ENCODE results near the gene MEOX1.

DNA sequence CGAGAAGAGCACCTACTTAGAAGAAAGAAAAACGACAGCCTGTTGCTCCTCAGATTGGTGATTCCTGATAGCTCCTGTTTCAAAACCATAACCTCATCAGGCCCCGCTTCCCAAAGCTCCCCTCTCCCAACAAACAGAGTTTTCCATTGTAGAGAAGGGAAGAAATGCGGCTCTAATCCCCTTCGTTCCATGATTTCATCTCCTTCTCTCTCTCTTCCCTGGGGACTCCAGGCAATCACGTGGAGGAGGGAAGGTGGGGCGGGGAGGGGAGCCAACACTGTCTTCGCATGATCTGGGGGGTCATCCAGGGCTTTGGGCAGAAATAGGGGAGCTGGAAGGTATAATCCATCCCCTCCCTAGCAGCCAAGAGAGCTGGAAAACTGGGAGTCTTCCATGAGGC, 43.4 kb downstream of the MEOX1 start:
- no peak for TF ChIP-seq POLR2A (IDR thresholded peaks at IDR 0.05)
- no peak for TF ChIP-seq CTCF (IDR thresholded peaks at IDR 0.05)
- TF ChIP-seq EP300 (IDR thresholded peaks at IDR 0.05) = no peak
- TF ChIP-seq POLR2AphosphoS5 (IDR thresholded peaks at IDR 0.05) = no peak
